Mammary epithelial cell (primary cell): ENCODE data around the gene RSPH3.

Experiments
- CTCF ChIP-seq, 2 donors: IDR thresholded peaks in 1 of 2; conservative IDR thresholded peaks in 1 of 2; 2 replicates each; pipeline ENCODE4 v1.5.1; 2011 to 2012; ENCODE audit warnings: inconsistent platforms in 2 of 2, low read length in 2 of 2, mild to moderate bottlenecking in 2 of 2, control low read depth in 1 of 2, low read depth in 1 of 2; ENCODE audit not compliant: insufficient read depth in 1 of 2; ENCODE audit errors: extremely low read depth in 1 of 2
- EZH2 ChIP-seq: IDR thresholded peaks from 2 replicates; pipeline ENCODE4 v1.6.1; 2012; ENCODE audit warnings: low read length, inconsistent platforms, borderline replicate concordance

- no peak for TF ChIP-seq CTCF (conservative IDR thresholded peaks at IDR 0.05 in 1 of 2, IDR thresholded peaks at IDR 0.05 in 1 of 2; ENCODE audit: extremely low read depth in 1 of 2, insufficient read depth in 1 of 2, low read depth in 1 of 2, low read length in 2 of 2)
- no peak for TF ChIP-seq EZH2
Observed at GRCh38 chr6:159004592-159004991, 4.6 kb upstream of the RSPH3 start.
